Muscle layer of duodenum (tissue), 2 donors: ENCODE measurements around the gene SEPTIN8.

ENCODE experiments used
- H3K27ac ChIP-seq: one replicate; pipeline ENCODE4 v1.7.0; 2013; ENCODE audit warnings: mild to moderate bottlenecking, low read length
- H3K27me3 ChIP-seq: one replicate; pipeline ENCODE4 v1.7.0; 2013; ENCODE audit warnings: low read depth, mild to moderate bottlenecking, control low read depth, low read length
- H3K36me3 ChIP-seq, 2 donors: one replicate each; pipeline ENCODE4 v1.7.0; 2013; ENCODE audit warnings: low read length in 2 of 2, control low read depth in 1 of 2, mild to moderate bottlenecking in 1 of 2; ENCODE audit not compliant: insufficient read depth in 2 of 2, control insufficient read depth in 1 of 2
- H3K4me1 ChIP-seq, 2 donors: one replicate each; pipeline ENCODE4 v1.7.0; 2013; ENCODE audit warnings: low read length in 2 of 2, mild to moderate bottlenecking in 2 of 2, control low read depth in 1 of 2, moderate library complexity in 1 of 2; ENCODE audit not compliant: insufficient read depth in 2 of 2, control insufficient read depth in 1 of 2
- H3K4me3 ChIP-seq, 2 donors: one replicate each; pipeline ENCODE4 v1.7.0; 2013; ENCODE audit warnings: low read length in 2 of 2, low read depth in 1 of 2, mild to moderate bottlenecking in 1 of 2
- H3K9me3 ChIP-seq, 2 donors: one replicate each; pipeline ENCODE4 v1.7.0; 2013; ENCODE audit warnings: low read length in 2 of 2, control low read depth in 1 of 2, mild to moderate bottlenecking in 1 of 2; ENCODE audit not compliant: control insufficient read depth in 1 of 2
- donor health status: healthy.

SEPTIN8 gene

DNA sequence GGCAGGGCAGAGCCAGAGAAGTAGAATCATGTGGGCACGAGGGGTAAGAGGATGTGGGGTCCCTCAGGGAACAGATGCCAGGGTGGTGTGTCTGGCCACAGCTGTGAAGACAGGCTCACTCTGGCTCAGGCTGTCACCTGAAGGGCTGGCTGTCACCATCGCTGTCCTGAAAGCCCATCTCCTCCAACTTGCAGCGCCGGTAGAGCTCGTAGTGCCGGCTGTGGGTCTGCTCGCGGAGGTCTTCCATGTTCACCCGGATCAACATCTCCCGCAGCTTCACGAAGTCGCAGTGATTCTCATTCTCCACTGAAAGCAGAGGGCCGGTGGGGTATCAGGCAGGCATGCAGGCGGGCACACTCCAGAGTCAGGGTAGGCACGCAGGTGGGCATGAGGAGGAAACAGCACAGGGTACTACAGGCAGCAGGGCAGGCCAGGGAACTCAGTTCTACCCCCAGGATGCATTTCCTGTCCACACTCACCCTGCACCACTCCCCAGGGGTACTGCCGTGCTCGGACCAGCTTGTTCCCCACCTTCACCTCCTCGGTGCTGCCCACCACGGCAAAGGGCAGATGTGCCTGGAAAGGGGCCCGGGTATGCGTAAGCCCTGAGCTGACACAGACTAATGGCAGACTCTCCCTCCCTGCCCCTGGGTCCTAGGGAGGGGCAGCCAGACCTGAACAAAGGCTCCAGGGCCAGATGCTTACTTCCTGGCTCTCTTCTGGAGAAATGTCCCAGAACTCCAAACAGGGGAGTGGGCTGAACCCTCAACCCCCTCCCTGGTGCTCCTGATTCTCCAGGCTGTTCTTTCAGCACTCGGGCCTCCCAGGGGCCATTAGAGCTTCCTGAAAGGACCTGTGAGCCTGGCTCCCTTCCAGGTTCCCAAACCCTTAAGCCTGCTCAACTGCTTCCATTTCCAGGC is 15.5 kb downstream of the SEPTIN8 start:
- Histone ChIP-seq H3K36me3 (peaks cover 27 to 75% of the 10 kb centered on the region in 2 donors), H3K4me1 (peaks cover 0 to 1% of the 10 kb centered on the region in 2 donors), H3K4me3 (no peak overlapping the region), H3K9me3 (no peaks in the 10 kb centered on the region), H3K27ac (no peak overlapping the region), H3K27me3 (no peaks in the 10 kb centered on the region)

GRCh38 chr5:132760601-132761317 is 16.3 kb downstream of the SEPTIN8 start:
- H3K27ac ChIP-seq, result no peak overlapping the region
- H3K36me3 ChIP-seq, result peaks cover 27 to 75% of the 10 kb centered on the region in 2 donors

DNA sequence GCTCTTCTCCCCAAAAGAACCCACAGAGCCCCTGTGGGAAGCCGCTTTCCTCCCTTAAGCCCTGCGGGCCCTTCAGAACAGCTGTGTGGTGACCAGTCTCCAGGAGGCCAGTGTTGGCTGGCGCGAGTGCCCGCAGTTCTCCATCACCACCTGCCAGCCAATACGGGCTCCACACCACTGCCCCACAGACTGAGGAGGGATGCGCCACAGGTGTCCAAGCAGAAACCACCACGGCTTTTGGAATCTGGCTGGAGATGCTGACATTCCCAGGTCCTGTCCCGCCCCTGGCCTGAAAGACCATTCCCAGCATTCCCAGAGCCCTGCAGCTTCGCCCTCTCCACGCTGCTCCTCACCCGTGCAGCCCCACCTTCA is 17.0 kb downstream of the SEPTIN8 start:
- no peaks in the 10 kb centered on the region for H3K4me1 ChIP-seq
- H3K9me3 ChIP-seq, result no peaks in the 10 kb centered on the region
- peaks cover 27 to 72% of the 10 kb centered on the region in 2 donors for H3K36me3 ChIP-seq
- no peak overlapping the region for H3K4me3 ChIP-seq
- H3K27ac ChIP-seq, result no peak overlapping the region
- H3K27me3 ChIP-seq, result no peaks in the 10 kb centered on the region

More at GRCh38 chr5:132760601-132761317, 16.3 kb downstream of the SEPTIN8 start:
- H3K27me3 ChIP-seq, result no peaks in the 10 kb centered on the region
- no peak overlapping the region for H3K4me3 ChIP-seq
- no peaks in the 10 kb centered on the region for H3K4me1 ChIP-seq
- H3K9me3 ChIP-seq, result no peaks in the 10 kb centered on the region

- Histone ChIP-seq H3K4me1 (no peaks in the 10 kb centered on the region), H3K27ac (no peak overlapping the region), H3K4me3 (no peak overlapping the region), H3K27me3 (no peaks in the 10 kb centered on the region), H3K9me3 (no peaks in the 10 kb centered on the region), H3K36me3 (peaks cover 20 to 67% of the 10 kb centered on the region in 2 donors)
These were observed 17.7 kb downstream of the SEPTIN8 start for GRCh38 chr5:132759114-132760048.

DNA sequence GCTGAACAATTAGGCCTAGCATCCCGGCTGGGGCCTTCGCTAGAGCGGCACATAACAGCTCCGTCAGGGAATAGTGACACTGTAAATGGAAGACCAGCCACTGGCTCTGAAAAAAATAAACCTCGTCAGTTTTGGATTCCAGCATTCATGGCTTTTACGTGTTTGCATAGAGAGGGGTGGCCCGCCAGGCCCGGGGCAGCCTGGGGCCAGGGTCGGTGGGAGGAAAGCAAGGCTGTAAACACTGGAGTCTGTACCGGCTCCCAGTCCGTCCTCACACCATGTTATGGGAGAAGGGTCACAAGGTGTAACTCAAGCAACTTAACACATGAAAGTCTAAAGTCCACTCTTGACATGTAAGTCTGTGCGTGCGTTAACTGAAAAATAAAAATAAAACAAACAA is 18.6 kb downstream of the SEPTIN8 start:
- no peaks in the 10 kb centered on the region for H3K4me1 ChIP-seq
- H3K4me3 ChIP-seq, result no peak overlapping the region
- H3K36me3 ChIP-seq, result peaks cover 17 to 62% of the 10 kb centered on the region in 2 donors
- H3K27me3 ChIP-seq, result no peaks in the 10 kb centered on the region
- no peaks in the 10 kb centered on the region for H3K9me3 ChIP-seq
- H3K27ac ChIP-seq, result no peak overlapping the region

DNA sequence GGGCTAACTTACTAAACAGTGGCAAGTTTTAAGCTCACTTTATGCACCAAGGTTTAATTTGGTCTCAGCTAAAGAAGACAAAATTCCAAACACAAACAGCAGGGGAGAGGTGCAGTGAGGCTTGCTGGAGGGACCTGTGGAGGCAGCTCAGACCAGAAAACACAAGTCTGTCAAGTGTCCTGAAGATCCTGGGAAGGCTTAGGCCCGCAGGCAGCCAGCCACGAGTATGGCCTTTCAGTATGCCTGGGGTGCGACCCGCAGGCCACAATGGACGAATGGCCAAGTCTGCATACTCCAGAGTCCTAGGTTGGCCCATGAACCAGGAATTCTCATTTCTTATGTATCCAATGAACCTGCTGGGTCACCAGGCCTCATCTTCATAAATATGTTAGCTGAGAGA is 20.5 kb downstream of the SEPTIN8 start:
- Histone ChIP-seq H3K4me1 (no peaks in the 10 kb centered on the region), H3K27ac (no peak overlapping the region), H3K36me3 (peaks cover 12 to 56% of the 10 kb centered on the region in 2 donors), H3K9me3 (no peaks in the 10 kb centered on the region), H3K27me3 (no peaks in the 10 kb centered on the region), H3K4me3 (no peak overlapping the region)

DNA sequence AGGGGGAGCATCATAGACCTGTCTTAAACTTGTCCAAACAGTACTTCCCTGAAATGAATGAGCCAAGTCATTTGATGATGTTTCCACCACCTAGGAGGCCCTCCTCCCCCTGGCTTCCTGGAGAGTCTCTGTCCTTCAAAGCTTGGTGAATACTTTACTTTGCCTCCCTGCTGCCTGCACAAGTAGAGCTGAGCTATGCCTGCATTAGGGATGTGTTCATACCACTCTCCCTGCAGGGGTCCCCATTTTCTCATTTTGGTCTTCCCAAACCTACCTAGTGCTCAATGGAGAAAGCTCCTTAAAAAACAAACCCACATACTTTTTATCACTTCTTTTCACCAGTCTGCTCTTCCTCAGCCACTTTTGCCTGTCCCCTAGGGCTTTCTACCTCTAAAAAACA is 22.1 kb downstream of the SEPTIN8 start:
- H3K36me3 ChIP-seq, result peaks cover under 1 to 41% of the 10 kb centered on the region in 2 donors
- H3K27ac ChIP-seq, result no peak overlapping the region
- H3K9me3 ChIP-seq, result no peaks in the 10 kb centered on the region
- no peaks in the 10 kb centered on the region for H3K27me3 ChIP-seq
- no peaks in the 10 kb centered on the region for H3K4me1 ChIP-seq
- no peak overlapping the region for H3K4me3 ChIP-seq

GRCh38 chr5:132754111-132754510 is 22.9 kb downstream of the SEPTIN8 start:
- peaks cover 0 to 34% of the 10 kb centered on the region in 2 donors for H3K36me3 ChIP-seq
- H3K27ac ChIP-seq, result no peak overlapping the region
- H3K4me1 ChIP-seq, result no peaks in the 10 kb centered on the region
- H3K27me3 ChIP-seq, result no peaks in the 10 kb centered on the region
- no peak overlapping the region for H3K4me3 ChIP-seq
- H3K9me3 ChIP-seq, result no peaks in the 10 kb centered on the region

DNA sequence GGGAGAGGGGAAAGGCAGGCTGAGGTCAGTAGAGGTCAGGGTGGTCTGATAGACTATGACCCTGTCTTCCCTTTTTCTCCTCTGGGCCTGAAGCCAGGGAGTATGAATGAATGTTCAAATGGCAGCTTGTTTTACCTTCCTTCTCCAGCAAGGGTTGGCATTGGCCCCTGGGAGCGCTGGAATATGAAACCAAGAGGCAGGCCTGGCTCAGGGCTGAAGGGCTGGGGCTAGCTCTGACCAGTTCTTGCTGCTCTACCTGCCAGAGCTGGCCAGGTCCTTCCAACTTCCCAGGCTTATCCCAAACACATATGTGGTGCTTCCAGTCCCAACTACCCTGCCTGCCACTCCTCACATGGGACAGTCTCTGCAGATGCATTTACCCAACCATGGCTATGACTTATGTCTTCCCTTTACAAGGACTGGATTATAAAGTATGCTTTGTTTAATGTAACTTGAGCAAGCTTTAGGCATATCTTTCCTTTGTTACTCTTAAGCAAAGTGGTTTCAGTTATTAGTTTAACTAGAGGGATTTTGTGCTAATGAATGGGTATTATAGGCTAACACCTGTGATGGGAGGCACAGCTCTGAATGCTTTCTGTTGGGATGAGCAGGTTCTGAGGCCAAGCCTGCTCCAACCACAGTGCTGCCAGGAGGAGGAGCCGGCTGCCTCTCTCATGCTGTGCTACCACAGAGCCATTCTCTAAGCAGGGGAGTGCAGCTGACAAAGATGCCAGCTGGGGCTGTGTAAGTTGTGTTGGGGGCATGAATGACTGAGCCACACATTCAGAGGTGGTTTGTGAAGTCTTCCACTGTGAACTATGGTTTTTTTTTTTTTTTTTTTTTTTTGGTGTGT is 23.7 kb downstream of the SEPTIN8 start:
- Histone ChIP-seq H3K4me1 (no peaks in the 10 kb centered on the region), H3K9me3 (no peaks in the 10 kb centered on the region), H3K27ac (no peak overlapping the region), H3K36me3 (peaks cover 0 to 26% of the 10 kb centered on the region in 2 donors), H3K27me3 (no peaks in the 10 kb centered on the region), H3K4me3 (no peak overlapping the region)

GRCh38 chr5:132752581-132753125 is 24.4 kb downstream of the SEPTIN8 start:
- Histone ChIP-seq H3K36me3 (peaks cover 0 to 19% of the 10 kb centered on the region in 2 donors), H3K4me1 (peaks cover 0 to 2% of the 10 kb centered on the region in 2 donors), H3K27me3 (no peaks in the 10 kb centered on the region), H3K9me3 (no peaks in the 10 kb centered on the region), H3K27ac (no peak overlapping the region), H3K4me3 (no peak overlapping the region)
